K562 (cell line): ENCODE measurements around the gene SLC25A29. TPM values are rescaled to one million over a fixed set of nuclear protein-coding genes. Genes with fewer than 3 reads are reported as not detected.
"Not testable (repeated sequence)": the region's sequence is repeated elsewhere in the genome, so short reads cannot be mapped to it uniquely, and the experiment has no call there.

Experiments used
- ATAC-seq: fragments of 200-7000 bp; cut with Tn5 transposase; 3 replicates; pipeline ENCODE4 v1.9.1; 2020; ENCODE audit warnings: moderate library complexity
- BruUV-seq: library from RNA; stranded (reverse); fragments of 400-500 nt; replicated peaks from 2 replicates; lab custom pipeline; 2021; lab: Mats Ljungman, UMichigan
- CTCF ChIA-PET: fragments of 300-600 bp; formaldehyde crosslinking; extraction: SDS; loops from one replicate; lab custom pipeline; 2021; ENCODE audit warnings: low intra/inter-chr PET ratio; lab: Yijun Ruan, JAX
- POLR2A ChIA-PET: fragments of 300-600, 350-650 bp; sonication (Branson Sonifier 250); formaldehyde crosslinking; extraction: SDS; loops from one replicate; lab custom pipeline; 2021; ENCODE audit warnings: antibody characterized with exemption, inconsistent platforms; lab: Yijun Ruan, JAX
- DNase-seq, 4 experiments: peaks; one replicate each; pipeline versions ENCODE4 v3.0.0 to v3.0.0-alpha.2; 2011 to 2018; ENCODE audit warnings: low spot score in 3 of 4, mixed read lengths in 3 of 4; ENCODE audit errors: extremely low read depth in 1 of 4
- FAIRE-seq: peaks from 2 replicates; lab custom pipeline; 2011; peaks lifted over from hg19 to GRCh38; lab: Jason Lieb, UNC
- H2AFZ ChIP-seq: 2 replicates; pipeline ENCODE4 v1.6.0; 2011; ENCODE audit warnings: low read depth, low read length, control low read depth, inconsistent platforms
- H3K27ac ChIP-seq: fragments of 200-600 bp; 3 replicates; pipeline ENCODE4 v1.8.0; 2011; ENCODE audit warnings: low read depth, mild to moderate bottlenecking, control low read depth, inconsistent platforms, low read length, moderate library complexity, mixed read lengths; ENCODE audit errors: extremely low read depth
- H3K27me3 ChIP-seq, 2 experiments: fragments of 300-600 bp in 1 of 2; 2 replicates in 1 of 2; 3 replicates in 1 of 2; pipeline versions ENCODE4 v1.6.0 to v1.8.0; 2011; ENCODE audit warnings: inconsistent platforms in 2 of 2, low read length in 2 of 2, mild to moderate bottlenecking in 1 of 2, mixed read lengths in 1 of 2, moderate library complexity in 1 of 2; ENCODE audit not compliant: control insufficient read depth in 2 of 2, insufficient read depth in 2 of 2
- H3K36me3 ChIP-seq: fragments of 300-600 bp; 3 replicates; pipeline ENCODE4 v1.8.0; 2011; ENCODE audit warnings: mild to moderate bottlenecking, low read length, inconsistent platforms; ENCODE audit not compliant: control insufficient read depth, insufficient read depth
- H3K4me1 ChIP-seq, 2 experiments: fragments of 200-600 bp in 1 of 2; replicated peaks in 1 of 2; 2 replicates in 1 of 2; 3 replicates in 1 of 2; pipeline versions ENCODE4 v1.5.1 to v1.8.0; 2011; ENCODE audit warnings: inconsistent platforms in 2 of 2, low read length in 2 of 2, mild to moderate bottlenecking in 1 of 2, mixed read lengths in 1 of 2, moderate library complexity in 1 of 2; ENCODE audit not compliant: control insufficient read depth in 2 of 2, insufficient read depth in 2 of 2
- H3K4me2 ChIP-seq: 2 replicates; pipeline ENCODE4 v1.6.1; 2011; ENCODE audit warnings: low read length, control low read depth, inconsistent platforms, mixed read lengths; ENCODE audit not compliant: insufficient read depth
- H3K4me3 ChIP-seq: fragments of 200-600 bp; sonication (generic), shearing (Covaris generic); 2 replicates; pipeline ENCODE4 v1.5.1; 2016; ENCODE audit warnings: control low read depth, inconsistent platforms
- H3K79me2 ChIP-seq: fragments of 200-600 bp; 3 replicates; pipeline ENCODE4 v1.8.0; 2011; ENCODE audit warnings: low read length, inconsistent platforms; ENCODE audit not compliant: control insufficient read depth, insufficient read depth
- H3K9ac ChIP-seq, 2 experiments: 2 replicates each; pipeline versions ENCODE4 v1.6.0 to v1.6.1; 2011; ENCODE audit warnings: low read depth in 2 of 2, low read length in 2 of 2, control low read depth in 1 of 2, inconsistent platforms in 1 of 2, mild to moderate bottlenecking in 1 of 2, mixed read lengths in 1 of 2; ENCODE audit not compliant: insufficient read depth in 1 of 2
- H3K9me1 ChIP-seq: one replicate; pipeline ENCODE4 v1.6.0; 2011; ENCODE audit warnings: inconsistent platforms, mild to moderate bottlenecking, low read length, moderate library complexity; ENCODE audit not compliant: control insufficient read depth, insufficient read depth
- H3K9me3 ChIP-seq: replicated peaks from 2 replicates; pipeline ENCODE4 v1.5.1; 2011; ENCODE audit warnings: low read depth, low read length, inconsistent platforms; ENCODE audit not compliant: control insufficient read depth, insufficient read depth
- H4K20me1 ChIP-seq: replicated peaks from 2 replicates; pipeline ENCODE4 v1.6.1; 2011; ENCODE audit warnings: low read length, inconsistent platforms, mixed read lengths; ENCODE audit not compliant: control insufficient read depth, insufficient read depth
- POLR2G ChIP-seq: fragments of 200-400 bp; formaldehyde crosslinking; IDR thresholded peaks from 2 replicates; pipeline ENCODE4 v1.6.1; 2017; ENCODE audit warnings: low read depth, mild to moderate bottlenecking, antibody characterized with exemption, low read length, moderate library complexity
- WGBS: fragments of 100-300 bp; shearing (Covaris generic); methylation state at CpG from one replicate; pipeline ENCODE4 v1.1.6; 2016; ENCODE audit warnings: low coverage, mixed read lengths; ENCODE audit not compliant: insufficient coverage; ENCODE audit errors: missing lambda C conversion rate; 5-methylcytosine and 5-hydroxymethylcytosine counted together
- in situ Hi-C: fragments of 300-500 bp; cut with MboI; formaldehyde crosslinking; loops from 4 replicates; pipeline ENCODE4 v1.15.0; 2018; ENCODE audit warnings: inconsistent platforms, mixed read lengths
- intact Hi-C: fragments of 100-400 bp; cut with micrococcal nuclease; formaldehyde crosslinking; loops from 2 replicates; pipeline ENCODE4 v1.14.2; 2022
- polyA plus RNA-seq, 8 experiments: library from polyadenylated mRNA; depleted of rRNA in 4 of 8; stranded (reverse) in 5 of 8; unstranded in 3 of 8; fragments of >200 nt; fragmentation: Nextera tagmentation in 2 of 8; fragmentation: Illumina TruSeq in 1 of 8; extraction: Ambion mirVana in 2 of 8; extraction: Trizol in 1 of 8; gene quantifications; 2 replicates each; pipeline versions ENCODE4 v1.2.1 to v1.2.3, GENCODE V29; 2011 to 2014; ENCODE audit warnings: inconsistent platforms in 1 of 8, missing spikeins in 1 of 8
- total RNA-seq, 7 experiments: library from RNA; depleted of rRNA in 6 of 7; stranded (reverse); fragments of >200 nt in 6 of 7; fragmentation: Illumina TruSeq in 2 of 7; extraction: Trizol in 2 of 7; gene quantifications; 2 replicates each; pipeline versions ENCODE4 v1.2.1 to v1.2.3, GENCODE V29; 2011 to 2021; ENCODE audit warnings: low replicate concordance in 1 of 7

SLC25A29 gene
- total and polyA plus RNA-seq, 9 of the 15 experiments (the other 6 are each of a cell fraction or from before 2014, with no cell fraction given), result 0.07 to 17.5 (median 4.8) TPM

- H3K79me2 ChIP-seq, DNase-seq, H3K4me2 ChIP-seq, CTCF ChIA-PET, H4K20me1 ChIP-seq, H3K4me1 ChIP-seq, intact Hi-C loops, in situ Hi-C loops, H3K9ac ChIP-seq, BruUV-seq, H3K27ac ChIP-seq, H3K9me1 ChIP-seq, FAIRE-seq, POLR2A ChIA-PET, H3K27me3 ChIP-seq, ATAC-seq, H3K4me3 ChIP-seq, H3K9me3 ChIP-seq, H2AFZ ChIP-seq: not testable (repeated sequence)
- peak; percentile 25; the same call in 1 of the 2 replicates for TF ChIP-seq POLR2G
- H3K36me3 ChIP-seq, result peaks cover 76% of the 10 kb centered on the region
- no CpG with 5 or more reads among the region's 35 CpGs for WGBS
These were observed 38.4 kb upstream of the SLC25A29 start for GRCh38 chr14:100344657-100345056.

GRCh38 chr14:100342826-100343225 is 36.6 kb upstream of the SLC25A29 start:
- POLR2A ChIA-PET, result interaction anchor here (0.8 kb wide), 1 partner anchor 14 kb away, joined by 6 read pairs; no protein-coding TSS in a partner anchor
- H3K4me1 ChIP-seq, H3K4me3 ChIP-seq, H3K9me3 ChIP-seq, in situ Hi-C loops, BruUV-seq, H3K79me2 ChIP-seq, H3K9ac ChIP-seq, H2AFZ ChIP-seq, H3K27ac ChIP-seq, CTCF ChIA-PET, intact Hi-C loops, FAIRE-seq, H4K20me1 ChIP-seq, DNase-seq, H3K27me3 ChIP-seq, H3K9me1 ChIP-seq, H3K4me2 ChIP-seq: not testable (repeated sequence)
- WGBS, result 91% methylated on average over 9 of the region's 12 CpGs
- peak; percentile 6 for ATAC-seq
- peaks cover 66% of the 10 kb centered on the region for H3K36me3 ChIP-seq
